NCI-H2029 treated with DMSO at 0.1 percent for 48 hours (cell line): ENCODE data around the gene BTAF1.

Source experiments
- DNase-seq: peaks from one replicate; lab custom pipeline; 2025; lab: John Stamatoyannopoulos, UW

Gene BTAF1

DNA sequence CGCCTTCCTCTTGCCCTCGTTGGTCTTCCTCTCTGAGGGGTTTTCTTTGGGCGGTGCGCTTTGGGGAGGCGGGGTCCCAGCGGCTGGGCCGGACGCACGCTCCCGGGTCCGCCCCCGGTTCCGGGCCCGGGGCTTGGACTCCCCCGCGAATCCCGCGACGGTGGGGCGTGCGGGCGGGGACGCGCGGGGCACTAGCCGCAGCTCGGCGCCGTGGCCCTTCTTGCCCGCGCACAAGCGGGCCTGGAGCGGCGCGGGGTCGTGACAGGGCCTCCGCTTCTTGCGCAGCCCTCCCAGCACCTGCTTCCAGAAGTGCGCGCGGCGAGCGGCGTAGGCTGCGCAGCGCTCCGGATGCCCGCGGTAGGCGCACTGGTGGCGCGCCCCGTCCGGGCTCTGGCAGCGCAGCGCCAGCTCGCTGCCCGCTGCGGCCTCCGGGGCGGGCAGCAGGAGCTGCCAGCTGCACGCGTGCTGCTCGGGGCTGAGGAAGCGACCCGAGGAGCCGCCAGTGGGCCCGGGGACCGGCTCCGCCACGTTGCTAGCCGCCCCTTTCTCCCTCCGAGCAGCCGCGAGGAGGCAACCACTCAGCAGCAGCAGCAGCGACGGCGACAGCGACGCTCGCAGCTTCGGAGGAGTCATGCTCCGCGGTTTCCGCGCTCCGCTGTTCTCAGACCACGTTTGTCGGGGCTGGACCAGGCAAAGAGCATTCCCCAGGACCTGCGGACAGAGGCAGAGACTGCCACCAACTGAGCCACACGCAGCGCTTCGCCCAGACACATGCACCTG, 15.0 kb upstream of the BTAF1 start:
- DNase-seq = peak; percentile 12

- no peak for DNase-seq
These were observed 14.4 kb upstream of the BTAF1 start, which contains the start of gene FGFBP3 for GRCh38 chr10:91909117-91909677. Gene FGFBP3 (minus strand): TSS chr10:91909486. CDS start chr10:91908969, 517 bp downstream.

DNA sequence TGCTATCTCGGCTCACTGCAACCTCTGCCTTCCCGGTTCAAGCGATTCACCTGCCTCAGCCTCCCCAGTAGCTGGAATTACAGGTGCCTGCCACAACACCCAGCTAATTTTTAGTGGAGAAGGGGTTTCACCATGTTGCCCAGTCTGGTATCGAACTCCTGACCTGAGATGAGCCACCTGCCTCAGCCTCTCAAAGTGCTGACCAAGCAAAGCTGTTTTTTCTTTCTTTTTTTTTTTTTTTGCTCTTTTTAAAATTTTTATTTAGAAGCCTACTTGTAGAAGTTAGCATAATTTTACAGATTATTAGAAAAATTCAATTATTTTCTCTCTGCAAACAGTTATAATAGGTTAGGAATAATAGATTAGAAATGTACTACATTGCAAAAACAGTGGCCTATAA, 13.1 kb upstream of the BTAF1 start:
- DNase-seq = no peak

DNA sequence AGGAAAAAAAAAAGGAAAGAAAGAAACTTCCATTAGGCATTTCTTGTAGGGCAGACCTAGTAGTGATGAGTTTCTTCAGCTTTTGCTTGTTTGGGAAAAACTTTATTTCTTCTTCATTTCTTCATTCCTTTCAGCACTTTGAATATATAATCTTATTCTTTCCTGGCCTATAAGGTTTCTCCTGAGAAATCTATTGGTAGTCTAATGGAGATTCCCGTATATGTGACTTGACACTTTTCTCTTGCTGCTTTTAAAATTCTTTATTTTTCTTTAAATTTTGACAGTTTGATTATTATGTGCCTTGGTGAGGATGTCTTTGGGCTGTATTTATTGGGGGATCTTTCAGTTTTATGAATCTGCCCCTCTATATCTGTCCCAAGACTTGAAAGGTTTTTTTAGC, 3.9 kb upstream of the BTAF1 start:
- no peak for DNase-seq

GRCh38 chr10:91924212-91925021, 847 bp downstream of the BTAF1 start:
- DNase-seq = no peak

DNA sequence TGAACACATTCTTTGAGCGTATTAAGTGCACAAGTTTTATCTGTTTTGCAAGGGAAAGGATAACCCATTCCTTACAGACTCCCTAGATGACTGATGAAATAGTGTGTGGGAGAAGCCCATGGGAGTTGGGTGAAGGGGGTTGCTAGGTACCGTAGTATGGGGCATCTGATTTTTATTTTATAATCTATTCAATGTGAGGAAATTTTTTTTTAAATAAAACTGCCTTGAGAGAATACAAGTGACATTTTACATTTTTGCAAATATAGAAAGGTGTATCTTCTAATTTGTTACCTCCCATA, 1.4 kb downstream of the BTAF1 start:
- DNase-seq = no peak

DNA sequence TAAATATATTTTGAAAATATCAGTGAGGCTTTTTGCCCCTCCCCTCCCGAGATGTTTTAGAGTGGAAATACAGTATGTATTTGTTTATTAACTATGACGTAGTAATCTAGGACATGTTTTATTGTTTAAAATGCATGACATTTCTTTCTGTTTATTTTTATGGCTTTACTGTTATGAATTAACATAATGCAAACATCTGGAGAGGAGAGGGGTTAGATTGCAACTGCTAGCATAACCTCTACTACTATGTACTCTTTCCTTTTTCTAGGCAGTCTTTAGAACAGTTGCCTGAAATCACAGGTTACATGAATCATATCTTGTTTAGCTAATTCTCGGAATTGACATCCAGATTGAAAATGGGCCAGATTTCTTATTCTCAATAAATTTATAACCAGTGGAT, 7.4 kb downstream of the BTAF1 start:
- DNase-seq = no peak

DNA sequence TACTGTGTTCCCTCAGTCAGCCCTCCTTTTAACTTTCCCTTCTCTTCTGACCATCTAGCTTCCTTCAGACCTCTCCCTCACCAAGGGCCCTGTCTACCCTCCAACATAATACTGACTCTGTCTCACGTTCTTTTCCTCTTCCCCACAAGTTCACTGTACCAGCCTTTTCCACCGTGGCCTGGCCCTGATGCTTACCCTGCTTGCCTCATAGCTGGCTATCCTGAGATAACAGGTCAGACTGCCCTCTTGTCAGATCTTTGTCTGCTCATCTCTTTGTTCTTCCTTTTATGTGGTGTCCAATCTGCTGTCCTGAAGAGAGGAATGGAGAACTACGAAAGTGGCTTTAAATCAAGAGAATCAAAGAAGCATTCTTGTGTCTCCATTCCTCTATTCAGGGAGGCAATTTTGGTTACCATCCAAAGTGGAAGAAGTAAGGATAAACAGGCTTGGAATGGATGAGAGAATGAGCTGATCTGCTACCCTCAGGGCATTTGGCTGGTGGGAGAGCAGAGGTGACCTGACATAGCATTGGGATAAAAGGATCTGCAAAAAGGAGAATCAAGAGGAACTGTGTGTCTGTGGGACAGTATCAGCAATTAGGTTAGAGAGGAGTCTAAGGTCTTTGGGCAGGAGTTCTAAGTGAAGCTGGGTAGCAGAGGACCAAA, 8.1 kb downstream of the BTAF1 start:
- no peak for DNase-seq

DNA sequence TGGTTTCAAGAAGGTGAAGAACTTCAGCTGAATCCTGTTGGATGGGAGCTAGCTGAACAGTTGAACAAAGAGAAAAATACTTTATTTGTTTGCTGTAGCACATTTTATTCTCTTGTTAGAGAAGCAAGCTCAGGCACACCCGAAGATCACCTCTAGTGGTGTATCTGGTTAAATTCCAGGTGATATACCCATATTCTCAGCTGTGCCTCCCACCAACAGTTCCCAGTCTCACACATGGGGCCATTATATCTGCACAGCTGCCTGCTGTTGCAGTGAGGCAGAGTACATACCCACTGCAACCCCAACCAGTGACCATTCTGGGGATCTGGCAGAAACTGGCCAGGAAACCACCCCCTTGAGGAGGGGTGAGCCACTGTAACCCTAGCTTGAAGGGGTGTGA, 9.2 kb downstream of the BTAF1 start:
- DNase-seq = no peak

DNA sequence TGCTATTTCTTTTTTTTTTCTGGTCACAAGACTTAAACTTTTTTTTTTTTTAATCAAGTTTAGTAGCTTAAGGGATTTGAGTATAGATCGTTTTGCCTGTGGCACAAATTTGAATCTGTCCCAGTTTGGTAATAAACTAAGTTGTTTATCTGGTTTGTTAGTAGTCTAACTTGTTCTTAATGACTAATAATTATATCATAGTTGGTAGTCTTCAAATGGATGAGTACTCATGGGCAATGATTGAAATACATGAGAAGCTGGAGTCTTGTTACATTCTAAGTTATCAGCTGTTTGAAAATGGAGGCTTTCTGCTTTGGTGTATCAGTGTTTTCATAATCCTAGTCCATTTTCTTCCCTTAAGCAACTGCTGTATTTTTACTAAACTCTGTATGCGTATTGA, 12.3 kb downstream of the BTAF1 start:
- no peak for DNase-seq

DNA sequence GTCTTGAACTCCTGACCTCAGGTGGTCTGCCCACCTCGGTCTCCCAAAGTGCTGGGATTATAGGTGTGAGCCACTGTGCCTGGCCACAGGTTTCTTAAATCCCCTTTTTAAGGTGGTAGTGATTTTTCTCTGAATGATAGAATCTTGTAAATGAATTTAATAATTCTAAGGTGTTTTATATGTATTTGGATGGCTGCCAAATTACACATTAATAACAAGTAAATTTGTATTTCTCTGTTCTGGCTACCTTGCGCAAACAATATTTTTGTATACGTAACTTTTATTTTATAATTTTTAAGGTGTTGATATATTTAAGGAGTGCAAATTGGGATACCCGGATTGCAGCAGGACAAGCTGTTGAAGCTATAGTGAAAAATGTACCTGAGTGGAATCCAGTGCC, 16.1 kb downstream of the BTAF1 start:
- DNase-seq = no peak

DNA sequence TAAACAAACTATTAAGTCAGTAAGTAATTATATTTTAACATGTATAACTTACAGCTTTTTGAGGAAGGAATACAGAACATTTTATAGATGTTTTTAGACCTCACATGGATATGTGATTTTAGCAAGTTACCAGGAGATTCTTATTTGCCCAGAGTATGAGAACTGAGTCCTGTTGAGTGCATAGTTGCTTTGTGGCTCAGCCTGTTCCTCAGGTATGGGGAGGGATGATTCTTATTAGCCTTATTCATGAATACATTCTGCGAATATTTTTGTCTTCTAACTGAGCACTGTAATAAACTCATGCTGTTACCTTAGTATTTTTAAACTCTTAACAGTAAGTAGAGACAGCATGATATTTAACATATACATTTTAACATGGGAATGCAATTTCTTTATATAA, 17.9 kb downstream of the BTAF1 start:
- DNase-seq = no peak

DNA sequence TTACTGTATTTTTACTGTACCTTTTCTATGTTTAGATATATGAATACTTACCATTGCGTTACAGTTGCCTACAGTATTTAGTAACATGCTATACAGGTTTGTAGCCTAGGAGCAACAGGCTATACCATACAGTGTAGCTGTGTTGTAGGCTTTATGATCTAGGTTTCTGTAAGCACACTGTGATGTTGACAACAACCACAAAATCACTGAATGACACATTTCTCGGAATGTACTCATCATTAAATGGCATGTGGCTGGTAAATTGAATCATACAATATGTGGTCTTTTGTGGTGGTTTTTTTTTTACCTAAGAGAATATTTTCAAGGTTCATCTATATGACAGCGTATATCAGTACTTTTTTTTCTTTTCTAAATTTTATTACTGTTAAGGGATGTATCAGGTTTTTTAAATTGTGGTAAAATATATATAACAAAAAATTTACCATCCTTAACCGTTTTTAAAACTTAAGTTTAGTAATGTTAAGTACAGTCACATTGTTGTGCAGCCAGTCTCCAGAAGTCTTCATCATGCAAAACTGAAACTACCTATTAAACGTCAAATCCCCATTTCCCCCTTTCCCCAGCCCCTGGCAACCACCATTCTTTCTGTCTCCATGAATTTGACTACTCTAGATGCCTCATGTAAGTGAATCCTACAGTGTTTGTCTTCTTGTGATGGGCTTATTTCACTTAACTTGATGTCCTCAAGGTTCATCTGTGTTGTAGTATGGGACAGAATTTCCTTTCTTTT, 21.5 kb downstream of the BTAF1 start:
- no peak for DNase-seq

GRCh38 chr10:91953600-91954160, 30.1 kb downstream of the BTAF1 start:
- DNase-seq = no peak

DNA sequence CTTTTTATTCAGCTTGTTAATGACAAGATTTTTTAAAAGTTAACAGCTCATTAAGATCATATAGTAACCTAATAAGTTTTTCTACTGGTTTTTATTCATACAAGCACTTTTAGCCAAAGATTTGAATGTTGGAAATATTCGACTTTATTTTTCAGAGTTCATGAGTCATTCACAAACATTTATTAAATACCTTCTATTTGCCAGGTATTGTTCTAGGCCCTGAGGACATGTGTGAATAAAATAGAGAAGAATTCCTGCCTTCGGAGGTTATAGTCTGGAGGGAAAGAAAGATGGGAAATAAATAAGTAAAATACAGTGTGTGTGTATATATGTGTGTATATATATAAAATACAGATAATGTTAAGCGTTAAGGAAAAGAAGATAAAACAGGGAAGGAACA, 31.5 kb downstream of the BTAF1 start:
- DNase-seq = no peak

DNA sequence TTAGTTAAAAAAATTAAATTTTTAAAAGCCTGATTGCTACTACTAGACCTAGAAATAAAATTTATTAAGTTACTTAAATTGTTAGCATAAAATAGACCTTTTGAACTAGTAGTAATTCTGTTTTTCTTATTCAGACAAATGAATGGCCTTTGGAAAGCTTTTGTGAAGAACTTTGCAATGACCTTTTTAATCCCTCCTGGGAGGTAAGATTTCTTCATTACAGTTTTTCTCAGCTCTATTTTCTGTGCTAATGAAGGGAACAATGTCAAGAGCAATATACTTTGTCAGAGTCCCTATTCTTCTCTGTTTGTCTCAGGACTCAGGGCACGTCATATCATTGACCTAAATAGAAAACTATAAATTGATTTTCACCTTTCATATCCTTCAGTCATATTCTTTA, 33.5 kb downstream of the BTAF1 start:
- DNase-seq = no peak

DNA sequence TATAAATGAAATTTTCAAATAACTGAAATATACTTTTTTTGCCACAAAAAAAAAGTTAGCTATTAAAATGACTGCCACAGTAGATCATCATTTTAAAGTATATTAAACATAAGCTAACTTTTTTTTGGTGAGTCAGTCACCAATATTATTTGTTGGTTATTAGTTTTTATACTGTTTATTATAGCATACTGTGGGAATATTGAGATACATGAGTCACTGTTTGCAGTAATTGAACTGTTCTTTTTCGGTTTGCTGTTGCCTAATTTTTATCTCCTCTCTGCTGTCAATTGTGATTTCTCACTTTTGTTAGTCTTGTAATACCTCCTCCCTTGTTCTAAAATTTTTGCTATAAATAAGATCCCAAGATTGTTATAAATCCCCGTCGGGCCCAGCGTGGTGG, 45.7 kb downstream of the BTAF1 start:
- DNase-seq = no peak

DNA sequence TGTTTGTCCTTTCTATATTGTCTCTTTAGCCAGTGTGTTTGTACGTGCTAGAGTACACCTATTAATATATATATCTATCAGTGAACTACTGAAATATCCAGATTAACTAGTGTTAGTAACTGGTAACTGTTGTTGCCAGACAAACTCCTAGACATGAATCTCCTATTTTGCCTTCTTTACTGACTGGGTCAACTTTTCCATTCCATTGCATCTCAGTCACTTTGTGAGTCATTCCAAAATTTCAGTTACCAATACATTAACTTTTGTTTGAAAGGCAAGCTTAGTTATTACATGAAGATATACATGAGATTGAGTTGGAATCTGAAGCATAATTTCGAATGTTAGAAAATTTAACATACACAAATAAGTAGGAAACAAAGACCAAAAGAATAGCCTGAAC, 51.4 kb downstream of the BTAF1 start:
- no peak for DNase-seq

- no peak for DNase-seq
These were observed 51.9 kb downstream of the BTAF1 start for GRCh38 chr10:91975438-91975837.

GRCh38 chr10:91976317-91977051, 52.9 kb downstream of the BTAF1 start:
- DNase-seq = no peak

GRCh38 chr10:91977491-91977890, 53.9 kb downstream of the BTAF1 start:
- DNase-seq = no peak
